GM06990 (cell line): ENCODE results near the gene IGHMBP2.

Experiments
- DNase-seq: peaks from one replicate; pipeline ENCODE4 v3.0.0-alpha.2; 2011; ENCODE audit not compliant: insufficient read length; ENCODE audit errors: extremely low read depth
- H3K27me3 ChIP-seq: replicated peaks from 2 replicates; pipeline ENCODE4 v1.6.0; 2011; ENCODE audit warnings: low read length; ENCODE audit not compliant: control insufficient read depth, insufficient read depth
- H3K36me3 ChIP-seq: 2 replicates; pipeline ENCODE4 v1.5.1; 2011; ENCODE audit warnings: low read length; ENCODE audit not compliant: control insufficient read depth, insufficient read depth
- H3K4me3 ChIP-seq: replicated peaks from 2 replicates; pipeline ENCODE4 v1.5.1; 2011; ENCODE audit warnings: low read depth, mild to moderate bottlenecking, control low read depth, low read length
- CTCF ChIP-seq: IDR thresholded peaks from 2 replicates; pipeline ENCODE4 v1.5.1; 2011; ENCODE audit warnings: low read length, control low read depth, mild to moderate bottlenecking, inconsistent platforms; ENCODE audit not compliant: insufficient read depth, poor library complexity, severe bottlenecking

IGHMBP2 gene

GRCh38 chr11:68859123-68859522, 44.6 kb upstream of the IGHMBP2 start:
- no peak for DNase-seq
- Histone ChIP-seq H3K36me3 (no peaks in the 10 kb centered on the region), H3K4me3 (no peak overlapping the region), H3K27me3 (no peaks in the 10 kb centered on the region; the same call in 1 of the 2 replicates)
- no peak for TF ChIP-seq CTCF

GRCh38 chr11:68862421-68862820, 41.3 kb upstream of the IGHMBP2 start:
- TF ChIP-seq CTCF = no peak
- Histone ChIP-seq H3K4me3 (no peak overlapping the region), H3K27me3 (no peaks in the 10 kb centered on the region), H3K36me3 (no peaks in the 10 kb centered on the region)
- no peak for DNase-seq

GRCh38 chr11:68863553-68864265, 40.0 kb upstream of the IGHMBP2 start:
- no peaks in the 10 kb centered on the region for H3K36me3 ChIP-seq
- H3K4me3 ChIP-seq = no peak overlapping the region
- H3K27me3 ChIP-seq = no peaks in the 10 kb centered on the region
- TF ChIP-seq CTCF = no peak
- DNase-seq = no peak

GRCh38 chr11:68865241-68865640, 38.5 kb upstream of the IGHMBP2 start:
- no peaks in the 10 kb centered on the region; the same call in 1 of the 2 replicates for H3K27me3 ChIP-seq
- no peaks in the 10 kb centered on the region for H3K36me3 ChIP-seq
- H3K4me3 ChIP-seq = no peak overlapping the region
- DNase-seq = no peak
- TF ChIP-seq CTCF = no peak

GRCh38 chr11:68867066-68867465, 36.6 kb upstream of the IGHMBP2 start:
- H3K27me3 ChIP-seq = no peaks in the 10 kb centered on the region; the same call in 1 of the 2 replicates
- no peak for TF ChIP-seq CTCF

More at GRCh38 chr11:68867066-68867465, 36.6 kb upstream of the IGHMBP2 start:
- no peak for DNase-seq
- no peak overlapping the region for H3K4me3 ChIP-seq
- no peaks in the 10 kb centered on the region for H3K36me3 ChIP-seq
